Endodermal cell (in vitro differentiated cells): Measurements from ENCODE around the gene SLC39A1. TPM values are rescaled to one million over a fixed set of nuclear protein-coding genes. Genes with fewer than 3 reads are reported as not detected.

Experiments
- microRNA-seq: library from miRNA; unstranded; fragments of <30 nt; microRNA quantifications from one replicate; pipeline ENCODE4 v1.2.0, GENCODE V29; 2020; ENCODE audit warnings: borderline microRNAs expressed
- total RNA-seq, 2 donors: library from RNA; stranded (reverse); fragmentation: NEBNext Ultra II Directional in 1 of 2; extraction: Animal tissue kit (Norgen Biotek cat#: 25700) in 1 of 2; gene quantifications; 2 replicates in 1 of 2; 3 replicates in 1 of 2; pipeline ENCODE4 v1.2.1, GENCODE V29; 2021

The SLC39A1 gene
- total RNA-seq, 2 donors from 2014 or later: 129 to 154 TPM

Small RNA genes within 50 kb of the gene (microRNA-seq; reads per million reads assigned to microRNA genes)
- 0.44 reads per million for gene MIR6737

Other genes with a start within 250 kb of the SLC39A1 start
- gene INTS3, start 235.5 kb downstream of the SLC39A1 start, total RNA-seq: 100 to 1,000 TPM in 1 of 2 donors, 10 to 100 TPM in 1; 94.4 to 117 TPM
- 10 to 100 TPM; 60.6 to 64.5 TPM for gene SLC27A3, start 188.1 kb downstream of the SLC39A1 start, total RNA-seq
- 10 to 100 TPM; 45.2 to 51.2 TPM for gene GATAD2B, start 40.6 kb downstream of the SLC39A1 start, total RNA-seq
- gene DENND4B, start 16.8 kb downstream of the SLC39A1 start, total RNA-seq: 100 to 1,000 TPM in 1 of 2 donors, 10 to 100 TPM in 1; 89.5 to 115 TPM
- 10 to 100 TPM; 35.5 to 40.9 TPM for gene CRTC2, start 4.9 kb downstream of the SLC39A1 start, total RNA-seq
- gene CREB3L4, start 4.4 kb upstream of the SLC39A1 start, total RNA-seq: 10 to 100 TPM; 15.6 to 23.9 TPM
- 10 to 100 TPM; 63.6 to 72.8 TPM for gene JTB, start 14.1 kb upstream of the SLC39A1 start, total RNA-seq
- 10 to 100 TPM; 80.3 to 97.1 TPM for gene RAB13, start 22.8 kb upstream of the SLC39A1 start, total RNA-seq
- gene RPS27, start 27.2 kb upstream of the SLC39A1 start, total RNA-seq: 1,000 to 10,000 TPM; 1,800 to 2,084 TPM
- under 1 TPM; 0.07 to 0.11 TPM for gene NUP210L, start 191.5 kb upstream of the SLC39A1 start, total RNA-seq
- 100 to 1,000 TPM; 597 to 679 TPM for gene TPM3, start 228.6 kb upstream of the SLC39A1 start, total RNA-seq
- gene CFAP141, start 242.8 kb upstream of the SLC39A1 start, total RNA-seq: not detected